ENCODE data around the gene PDE4B. TPM values are rescaled to one million over a fixed set of nuclear protein-coding genes. Genes with fewer than 3 reads are reported as not detected.
"Not testable (repeated sequence)": the region's sequence is repeated elsewhere in the genome, so short reads cannot be mapped to it uniquely, and the experiment has no call there.

Gene PDE4B
- total and polyA plus RNA-seq, 12 donors, result 2.0 to 63.2 (median 15.3) TPM

- intact Hi-C loops (cut with DNase I), result no loop called here
- 74 to 83% methylated on average over 2 of the region's 2 CpGs for WGBS, 2 donors
Observed at GRCh38 chr1:66112744-66113400, 320.2 kb downstream of the PDE4B start.

GRCh38 chr1:66119148-66119547 is 326.5 kb downstream of the PDE4B start:
- no peak overlapping the region for H3K4me3 ChIP-seq
- no peak for TF ChIP-seq CTCF (IDR thresholded peaks at IDR 0.05)
- no peaks in the 10 kb centered on the region for H3K36me3 ChIP-seq
- H3K27ac ChIP-seq, result no peak overlapping the region
- no peaks in the 10 kb centered on the region for H3K4me1 ChIP-seq
- ATAC-seq, result no peak
- WGBS, 2 donors, result 86 to 88% methylated on average over 7 of the region's 7 CpGs
- no peaks in the 10 kb centered on the region for H3K9me3 ChIP-seq
- intact Hi-C loops (cut with DNase I), result no loop called here
- no peaks in the 10 kb centered on the region for H3K27me3 ChIP-seq
- DNase-seq, result no peak

More at GRCh38 chr1:66112744-66113400, 320.2 kb downstream of the PDE4B start:
- Histone ChIP-seq H3K4me1 (no peaks in the 10 kb centered on the region), H3K4me3 (no peak overlapping the region), H3K27me3 (no peaks in the 10 kb centered on the region), H3K27ac (no peak overlapping the region), H3K36me3 (no peaks in the 10 kb centered on the region), H3K9me3 (no peaks in the 10 kb centered on the region)
- no peak for TF ChIP-seq CTCF (IDR thresholded peaks at IDR 0.05)
- ATAC-seq (no peak), DNase-seq (no peak)

- no peaks in the 10 kb centered on the region for H3K4me1 ChIP-seq
- H3K27me3 ChIP-seq, result no peaks in the 10 kb centered on the region
- no peaks in the 10 kb centered on the region for H3K36me3 ChIP-seq
- 62 to 65% methylated on average over 5 of the region's 5 CpGs for WGBS, 2 donors
- H3K4me3 ChIP-seq, result no peak overlapping the region
- intact Hi-C loops (cut with DNase I), result no loop called here
- H3K27ac ChIP-seq, result no peak overlapping the region
- no peaks in the 10 kb centered on the region for H3K9me3 ChIP-seq
- DNase-seq (no peak), ATAC-seq (no peak)
- TF ChIP-seq CTCF (IDR thresholded peaks at IDR 0.05), result no peak
Observed at GRCh38 chr1:66124670-66125069, 332.0 kb downstream of the PDE4B start.

GRCh38 chr1:66128641-66129040 is 335.9 kb downstream of the PDE4B start:
- H3K4me3 ChIP-seq; DNase-seq; H3K9me3 ChIP-seq; intact Hi-C loops (cut with DNase I); H3K4me1 ChIP-seq; ATAC-seq; H3K36me3 ChIP-seq; H3K27me3 ChIP-seq; H3K27ac ChIP-seq: not testable (repeated sequence)
- WGBS, 2 donors, result 62 to 79% methylated on average over 4 of the region's 4 CpGs

- 67 to 76% methylated on average over 5 of the region's 5 CpGs for WGBS, 2 donors
- Histone ChIP-seq H3K4me3 (no peak overlapping the region), H3K27me3 (peaks cover 0 to 4% (median 0%) of the 10 kb centered on the region in 7 donors), H3K9me3 (no peaks in the 10 kb centered on the region), H3K4me1 (no peaks in the 10 kb centered on the region), H3K36me3 (no peaks in the 10 kb centered on the region), H3K27ac (no peak overlapping the region)
- no peak for DNase-seq
- ATAC-seq, result no peak
- intact Hi-C loops (cut with DNase I), result no loop called here
- no peak for TF ChIP-seq CTCF (IDR thresholded peaks at IDR 0.05)
Observed at GRCh38 chr1:66132324-66132723, 339.6 kb downstream of the PDE4B start.
